Activated gamma-delta T cell (primary cell): Measurements from ENCODE around the gene BANK1.

ENCODE experiments used
- DNase-seq: peaks from one replicate; lab custom pipeline; 2025; lab: John Stamatoyannopoulos, UW

BANK1 gene

GRCh38 chr4:101956068-101956825 lies 165.7 kb downstream of the BANK1 start:
- DNase-seq: no peak

- DNase-seq: no peak
Measured at GRCh38 chr4:101958547-101958946, 168.0 kb downstream of the BANK1 start.

GRCh38 chr4:101960431-101960830 lies 169.9 kb downstream of the BANK1 start:
- no peak for DNase-seq

- no peak for DNase-seq
Measured at GRCh38 chr4:101961144-101961543, 170.6 kb downstream of the BANK1 start.

DNA sequence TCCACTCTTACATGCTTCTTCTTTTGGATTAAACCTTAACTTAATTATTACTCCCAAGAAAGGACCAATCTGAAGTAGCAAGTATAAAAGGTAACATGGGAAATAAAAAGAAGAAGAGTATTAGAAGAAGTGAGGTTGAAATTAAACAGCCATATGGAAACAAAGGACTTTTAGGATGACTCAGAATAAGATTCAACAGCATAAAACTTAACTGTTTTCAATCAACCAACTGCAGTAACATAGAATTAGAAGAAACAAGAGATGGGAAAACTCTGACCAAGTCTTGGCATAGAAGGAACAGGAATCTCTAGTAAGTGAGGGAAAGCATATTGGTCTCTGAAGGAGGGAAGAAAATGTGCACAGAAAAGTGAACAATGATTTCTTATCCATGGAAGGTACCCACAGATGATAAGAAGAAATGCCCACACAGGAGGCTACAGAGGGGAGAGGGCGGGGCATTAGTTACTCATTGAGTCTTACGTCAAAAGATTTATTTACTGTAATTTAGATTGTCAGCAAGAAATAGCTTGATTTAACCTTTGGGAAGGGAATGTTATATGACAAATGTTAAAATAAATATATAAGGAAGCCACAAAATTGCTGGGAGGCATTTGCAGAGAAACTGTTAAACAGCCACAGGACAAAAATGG lies 177.3 kb downstream of the BANK1 start:
- DNase-seq: no peak

GRCh38 chr4:101968364-101968763 lies 177.8 kb downstream of the BANK1 start:
- DNase-seq: no peak

DNA sequence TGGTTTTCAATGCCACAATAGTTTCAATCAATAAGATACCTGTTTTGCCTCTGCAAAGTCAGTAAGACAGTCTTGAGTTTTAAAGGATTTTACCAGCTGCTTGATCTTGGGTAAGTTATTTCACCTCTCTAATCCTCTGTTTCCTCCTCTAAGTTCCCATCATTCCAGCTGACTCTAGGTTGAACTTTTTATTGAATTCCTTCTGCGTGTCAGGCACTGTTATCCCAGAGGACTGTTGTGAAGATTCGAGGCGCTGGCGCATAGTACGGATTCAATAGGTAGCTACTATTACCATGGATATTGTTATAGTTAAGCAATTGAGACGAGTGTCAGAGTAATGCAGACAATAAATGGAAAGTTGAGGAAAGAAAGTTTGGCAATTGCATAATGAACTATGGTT lies 179.4 kb downstream of the BANK1 start:
- DNase-seq: no peak

- DNase-seq: no peak
Measured at GRCh38 chr4:101970547-101971155, 180.1 kb downstream of the BANK1 start.

DNA sequence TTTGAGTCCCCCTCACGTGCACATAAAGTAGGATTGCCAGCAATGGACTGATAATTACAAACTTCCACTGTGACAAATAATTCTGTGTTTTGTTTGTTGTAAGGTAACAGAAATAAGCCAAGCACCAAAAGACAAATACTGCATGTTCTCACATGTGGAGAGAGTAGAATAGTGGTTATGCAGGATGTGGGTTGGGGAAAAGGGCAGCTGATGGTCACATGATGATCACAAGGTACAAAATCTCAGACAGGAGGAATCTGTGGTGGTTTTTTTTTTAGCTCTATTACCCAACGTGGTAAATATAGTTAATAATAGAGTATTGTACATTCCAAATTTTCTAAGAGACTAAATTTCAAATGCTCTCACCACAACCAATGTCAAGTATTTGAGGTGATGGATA lies 182.3 kb downstream of the BANK1 start:
- DNase-seq: no peak

DNA sequence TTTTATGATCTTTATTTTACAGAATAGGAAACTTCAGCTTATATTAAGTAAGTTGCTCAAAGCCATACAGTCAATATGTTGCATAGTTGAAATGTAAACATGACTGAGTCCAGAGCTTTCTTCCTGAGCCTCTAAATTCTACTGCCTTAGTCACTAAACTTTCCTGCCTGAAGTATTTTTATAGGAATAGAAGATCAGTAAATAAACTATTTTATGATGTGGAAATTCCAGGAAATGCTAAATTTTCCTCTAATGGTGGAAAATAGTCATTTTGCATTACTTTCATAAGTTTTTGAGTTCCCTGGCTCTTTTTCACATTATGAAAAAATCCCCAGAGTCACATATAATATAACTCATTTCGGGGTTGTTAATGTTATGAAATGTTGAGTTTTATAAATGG lies 182.8 kb downstream of the BANK1 start:
- DNase-seq: no peak

DNA sequence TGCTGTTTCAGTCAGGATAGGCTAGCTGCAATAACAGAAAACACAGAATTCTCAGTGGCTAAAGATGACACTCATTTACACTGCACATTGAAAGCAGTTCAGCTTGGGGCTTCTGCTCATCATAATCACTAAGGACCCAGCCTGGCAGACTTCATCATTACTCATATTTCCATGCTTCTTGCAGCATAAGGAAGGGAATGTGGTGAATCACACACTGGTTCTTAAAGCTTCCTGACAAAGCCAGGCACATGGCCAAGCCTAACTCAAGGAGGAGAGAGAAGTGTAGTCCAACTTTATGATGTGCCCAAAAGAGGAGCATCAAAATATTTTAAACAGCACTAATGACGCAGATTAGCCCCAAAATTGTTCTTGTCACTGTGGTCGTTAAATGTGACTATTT lies 186.5 kb downstream of the BANK1 start:
- DNase-seq: no peak

DNA sequence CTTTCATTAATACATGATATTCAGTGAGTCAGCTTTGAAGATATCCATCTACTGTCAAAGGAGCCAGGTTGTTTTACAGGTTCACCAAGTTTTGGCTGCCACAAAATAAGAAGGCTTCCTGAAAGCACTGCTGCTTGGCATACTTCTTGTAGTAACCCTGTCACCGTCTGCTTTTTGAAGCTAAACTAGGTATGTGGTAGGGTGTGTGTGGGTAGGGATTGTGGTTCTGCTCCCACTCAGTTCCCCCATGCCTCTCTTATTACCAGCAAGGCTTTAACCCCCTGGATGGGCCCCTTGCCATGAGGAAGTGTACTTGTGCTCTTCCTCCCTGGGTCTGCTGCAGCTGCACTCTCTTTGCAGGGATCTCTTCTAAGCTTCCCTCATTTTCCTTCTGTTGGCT lies 191.2 kb downstream of the BANK1 start:
- DNase-seq: no peak

- no peak for DNase-seq
Measured at GRCh38 chr4:101983835-101984234, 193.3 kb downstream of the BANK1 start.

DNA sequence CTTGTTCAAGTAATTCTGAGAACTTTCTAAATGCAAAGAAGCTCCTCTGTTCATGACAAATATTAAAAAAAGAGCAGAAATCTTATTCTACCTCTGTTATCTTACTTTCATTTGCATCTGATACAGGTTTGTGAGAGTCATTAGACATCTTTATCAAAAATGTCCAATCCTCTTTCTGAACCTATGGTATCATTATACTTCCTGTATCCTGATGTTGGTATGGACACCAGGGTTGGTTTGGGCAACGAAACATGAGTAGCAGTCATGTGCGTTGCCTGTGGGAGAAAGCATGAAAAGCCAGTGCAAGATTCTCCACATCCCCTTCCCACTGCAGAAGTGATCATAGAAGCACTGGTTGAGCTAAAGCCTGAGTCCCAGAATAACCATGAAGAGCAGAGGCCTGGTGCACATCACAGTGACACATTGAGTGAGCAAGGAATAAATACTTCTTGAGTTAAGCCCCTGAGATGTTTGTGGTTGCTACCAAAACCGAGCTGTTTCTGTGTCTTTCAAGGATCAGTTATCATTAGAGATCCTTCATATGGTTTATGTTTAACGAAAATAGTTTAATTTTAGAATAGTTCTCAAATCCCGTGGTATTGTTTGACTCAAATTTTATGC lies 197.2 kb downstream of the BANK1 start:
- DNase-seq: no peak

DNA sequence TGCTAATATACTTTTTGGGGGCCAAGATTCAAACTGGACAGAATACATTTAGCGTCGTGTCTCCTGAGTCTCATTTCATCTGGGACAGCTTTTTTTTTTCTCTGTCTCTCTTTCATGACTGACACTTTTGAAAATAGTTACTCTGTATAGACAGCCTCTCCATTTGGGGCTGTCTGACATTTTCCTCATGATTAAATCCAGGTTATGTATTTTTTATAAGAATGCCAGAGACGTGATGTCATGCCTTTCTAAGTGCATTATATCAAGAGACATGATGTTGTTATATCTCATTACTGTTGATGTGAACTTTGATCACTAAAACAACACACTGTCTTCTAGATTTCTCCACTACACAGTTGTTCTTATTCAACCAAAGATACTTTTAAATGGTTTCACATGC lies 199.0 kb downstream of the BANK1 start:
- DNase-seq: no peak

DNA sequence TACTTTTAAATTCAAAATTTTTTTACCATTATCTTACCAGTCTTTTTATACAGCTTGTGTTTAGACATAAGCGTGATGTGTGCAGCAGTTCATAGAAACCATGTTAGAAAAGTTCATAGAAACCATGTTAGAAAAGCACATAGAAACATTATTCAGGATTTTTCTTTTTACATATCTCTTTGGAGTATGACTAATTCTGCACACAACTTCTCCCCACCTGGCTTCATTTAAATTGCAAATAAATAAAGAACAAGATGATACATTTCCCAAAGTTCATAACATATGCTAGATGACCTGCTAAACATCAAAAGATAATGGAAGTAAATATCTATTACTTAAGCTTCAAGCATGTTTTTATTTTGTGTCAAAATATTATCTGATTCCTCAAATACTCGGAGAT lies 201.9 kb downstream of the BANK1 start:
- no peak for DNase-seq

GRCh38 chr4:101993002-101993841 lies 202.7 kb downstream of the BANK1 start:
- DNase-seq: no peak

- no peak for DNase-seq
Measured at GRCh38 chr4:101993842-101994775, 203.6 kb downstream of the BANK1 start.

- no peak for DNase-seq
Measured at GRCh38 chr4:102007959-102008425, 217.5 kb downstream of the BANK1 start.

DNA sequence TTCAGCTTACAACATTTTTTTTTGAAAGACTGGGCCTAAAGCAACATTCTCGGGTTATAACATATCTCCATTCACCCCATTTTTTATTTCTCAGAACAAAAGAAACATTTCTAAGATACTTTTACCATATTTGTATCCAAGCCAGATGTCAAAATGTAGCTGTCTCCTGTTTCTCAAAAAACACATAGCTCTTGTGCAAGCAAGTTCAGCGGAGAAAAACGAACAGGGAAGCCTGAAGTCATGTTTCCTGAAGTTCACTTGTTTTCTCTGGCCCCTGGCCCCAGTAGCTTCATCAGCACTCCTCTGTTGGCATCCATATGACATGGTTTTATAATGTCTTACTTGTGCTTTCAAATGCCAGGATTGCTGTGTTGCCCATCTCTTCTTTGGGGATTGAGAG lies 218.2 kb downstream of the BANK1 start:
- no peak for DNase-seq

DNA sequence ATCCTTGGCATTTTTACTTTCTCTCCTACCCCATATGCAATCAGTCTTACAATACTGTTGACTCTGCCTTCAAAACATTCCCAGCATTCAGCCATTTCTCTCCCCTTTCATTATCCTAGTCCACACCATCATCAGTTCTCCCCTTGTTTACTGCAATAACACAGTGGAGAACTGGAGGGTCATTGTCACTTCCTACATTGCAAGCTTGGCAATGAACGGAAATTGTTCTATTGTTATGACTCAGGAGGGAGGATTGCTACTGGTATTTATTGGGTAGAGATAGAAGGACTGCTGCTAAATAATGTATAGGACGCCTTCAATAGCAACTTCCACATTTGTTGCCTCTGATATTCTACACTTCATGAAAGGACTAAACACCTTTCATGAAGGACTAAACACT lies 231.8 kb downstream of the BANK1 start:
- no peak for DNase-seq
